GM06990 (cell line): Measurements from ENCODE around the gene SEMA3A.

Experiments
- DNase-seq: peaks from one replicate; pipeline ENCODE4 v3.0.0-alpha.2; 2011; ENCODE audit not compliant: insufficient read length; ENCODE audit errors: extremely low read depth
- H3K27me3 ChIP-seq: replicated peaks from 2 replicates; pipeline ENCODE4 v1.6.0; 2011; ENCODE audit warnings: low read length; ENCODE audit not compliant: control insufficient read depth, insufficient read depth
- H3K36me3 ChIP-seq: 2 replicates; pipeline ENCODE4 v1.5.1; 2011; ENCODE audit warnings: low read length; ENCODE audit not compliant: control insufficient read depth, insufficient read depth
- H3K4me3 ChIP-seq: replicated peaks from 2 replicates; pipeline ENCODE4 v1.5.1; 2011; ENCODE audit warnings: low read depth, mild to moderate bottlenecking, control low read depth, low read length
- CTCF ChIP-seq: IDR thresholded peaks from 2 replicates; pipeline ENCODE4 v1.5.1; 2011; ENCODE audit warnings: low read length, control low read depth, mild to moderate bottlenecking, inconsistent platforms; ENCODE audit not compliant: insufficient read depth, poor library complexity, severe bottlenecking

The SEMA3A gene

DNA sequence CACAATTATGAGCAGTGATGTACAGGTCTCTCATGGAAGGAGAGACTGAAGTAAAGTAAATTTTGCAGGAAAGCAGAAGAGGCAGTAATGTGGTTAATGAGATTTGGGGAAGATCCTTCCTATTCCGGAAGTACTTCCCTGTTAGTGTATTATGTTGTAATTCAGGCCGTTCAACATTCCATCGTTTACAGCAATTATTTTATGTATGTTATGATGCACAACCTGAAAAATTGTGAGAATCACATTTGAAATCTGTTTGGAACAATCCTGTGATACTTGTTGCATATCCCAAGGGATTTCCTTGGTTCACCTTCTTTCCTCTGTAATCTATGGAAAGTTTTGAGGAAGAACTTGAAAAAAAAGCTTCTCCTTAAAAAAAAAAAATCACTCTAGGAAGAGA is 247.8 kb downstream of the SEMA3A start:
- TF ChIP-seq CTCF: no peak
- Histone ChIP-seq H3K27me3 (no peaks in the 10 kb centered on the region), H3K4me3 (no peak overlapping the region), H3K36me3 (no peaks in the 10 kb centered on the region)
- no peak for DNase-seq

GRCh38 chr7:83941300-83941699 is 253.3 kb downstream of the SEMA3A start:
- TF ChIP-seq CTCF: no peak
- DNase-seq: no peak
- Histone ChIP-seq H3K4me3 (no peak overlapping the region), H3K36me3 (no peaks in the 10 kb centered on the region), H3K27me3 (no peaks in the 10 kb centered on the region)

DNA sequence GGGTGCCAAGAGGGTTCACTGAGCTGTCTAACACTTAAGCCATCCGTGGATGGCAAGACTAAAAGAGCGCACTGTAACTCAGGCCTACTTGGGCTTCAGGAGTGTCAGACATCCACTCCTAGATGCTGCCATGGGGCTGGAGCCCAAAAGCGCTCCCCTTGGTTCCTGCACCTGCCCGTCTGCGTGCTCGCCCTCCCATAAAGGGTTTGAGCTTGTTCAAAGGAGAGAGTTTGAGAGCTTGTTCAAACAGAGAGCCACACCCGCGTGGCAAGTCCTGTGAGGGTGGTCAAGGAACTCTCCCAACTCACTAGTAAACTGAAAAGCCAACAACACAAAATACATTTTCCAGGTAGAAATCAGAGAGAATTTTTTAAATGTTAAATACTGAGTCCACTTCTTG is 256.7 kb downstream of the SEMA3A start:
- H3K36me3 ChIP-seq: no peaks in the 10 kb centered on the region
- TF ChIP-seq CTCF: no peak
- no peak for DNase-seq
- no peak overlapping the region for H3K4me3 ChIP-seq
- no peaks in the 10 kb centered on the region for H3K27me3 ChIP-seq

DNA sequence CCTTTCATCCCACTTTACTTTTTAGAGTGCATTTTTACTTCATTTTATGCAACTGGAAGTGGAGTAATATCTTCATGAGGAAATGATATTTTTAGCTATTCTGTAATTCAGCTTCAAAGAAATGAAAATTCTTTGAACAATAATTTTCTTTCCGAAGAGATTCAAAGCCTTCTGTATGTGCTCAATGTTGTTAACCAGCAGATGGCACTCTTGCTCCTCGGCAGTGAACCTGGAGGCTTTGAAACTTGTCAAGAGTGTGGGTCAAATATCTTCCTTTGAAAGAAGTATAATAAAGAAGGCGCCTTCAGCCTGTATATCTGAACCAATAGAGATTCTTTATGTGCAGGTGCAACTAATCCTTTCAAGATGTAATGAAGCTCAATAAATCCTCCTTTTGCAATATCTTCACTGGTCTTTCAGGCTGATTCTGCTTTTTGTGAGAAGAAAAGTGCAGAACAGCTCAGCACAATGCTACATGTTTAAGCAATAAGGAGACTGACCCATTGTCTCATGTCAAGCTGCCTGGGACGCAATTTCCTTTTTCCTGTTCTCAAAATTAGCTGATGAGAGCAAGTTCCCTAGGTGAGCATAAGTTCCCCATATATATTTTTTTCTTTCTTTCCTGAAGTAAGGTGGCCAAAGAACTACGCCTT is 258.4 kb downstream of the SEMA3A start:
- peak; percentile 90 for TF ChIP-seq CTCF
- Histone ChIP-seq H3K27me3 (no peaks in the 10 kb centered on the region), H3K36me3 (no peaks in the 10 kb centered on the region), H3K4me3 (no peak overlapping the region)
- no peak for DNase-seq

GRCh38 chr7:83934118-83934734 is 260.4 kb downstream of the SEMA3A start:
- Histone ChIP-seq H3K4me3 (no peak overlapping the region), H3K36me3 (no peaks in the 10 kb centered on the region), H3K27me3 (no peaks in the 10 kb centered on the region)
- TF ChIP-seq CTCF: peak; percentile 15
- DNase-seq: no peak
